ENCODE measurements around the gene PDCD7. TPM values are rescaled to one million over a fixed set of nuclear protein-coding genes. Genes with fewer than 3 reads are reported as not detected.
"Not testable (repeated sequence)": the region's sequence is repeated elsewhere in the genome, so short reads cannot be mapped to it uniquely, and the experiment has no call there.

The PDCD7 gene
- total RNA-seq, 2 experiments from 2014 or later, result 37.8 to 38.9 TPM

- H3K9me3 Mint-ChIP-seq, result no peaks in the 10 kb centered on the region
- POLR2A ChIA-PET, result no interaction called here
- H3K27ac Mint-ChIP-seq, result no peak overlapping the region
- CTCF ChIA-PET, result interaction anchor here (1.5 kb wide), 1 partner anchor 9 kb away, joined by 5 read pairs; no protein-coding TSS in a partner anchor
- no peaks in the 10 kb centered on the region for H3K27me3 Mint-ChIP-seq
- DNase-seq, result no peak
- peaks cover 21% of the 10 kb centered on the region for H3K36me3 Mint-ChIP-seq (ENCODE audit: low read depth)
- H3K4me1 Mint-ChIP-seq, result peaks cover 8% of the 10 kb centered on the region
- no peak overlapping the region for H3K4me3 Mint-ChIP-seq
Measured at GRCh38 chr15:65110676-65111292, 22.8 kb downstream of the PDCD7 start.

GRCh38 chr15:65106011-65106590 is 27.5 kb downstream of the PDCD7 start:
- no peak overlapping the region for H3K27ac Mint-ChIP-seq
- H3K36me3 Mint-ChIP-seq (ENCODE audit: low read depth), result peaks cover 23% of the 10 kb centered on the region
- H3K4me3 Mint-ChIP-seq, result no peak overlapping the region
- ChIA-PET CTCF (no interaction called here), POLR2A (no interaction called here)
- peaks cover 8% of the 10 kb centered on the region for H3K4me1 Mint-ChIP-seq
- no peak for DNase-seq
- no peaks in the 10 kb centered on the region for H3K9me3 Mint-ChIP-seq
- no peaks in the 10 kb centered on the region for H3K27me3 Mint-ChIP-seq

- no peaks in the 10 kb centered on the region for H3K27me3 Mint-ChIP-seq
- ChIA-PET POLR2A (no interaction called here), CTCF (no interaction called here)
- H3K27ac Mint-ChIP-seq, result no peak overlapping the region
- peaks cover 21% of the 10 kb centered on the region for H3K36me3 Mint-ChIP-seq (ENCODE audit: low read depth)
- no peaks in the 10 kb centered on the region for H3K9me3 Mint-ChIP-seq
- DNase-seq, result no peak
- H3K4me1 Mint-ChIP-seq, result peaks cover 6% of the 10 kb centered on the region
- H3K4me3 Mint-ChIP-seq, result no peak overlapping the region
Measured at GRCh38 chr15:65105038-65105437, 28.6 kb downstream of the PDCD7 start.

- no peak for DNase-seq
- Mint-ChIP-seq H3K27ac (no peak overlapping the region), H3K9me3 (no peaks in the 10 kb centered on the region), H3K4me3 (no peak overlapping the region), H3K36me3 (ENCODE audit: low read depth) (peaks cover 25% of the 10 kb centered on the region), H3K27me3 (no peaks in the 10 kb centered on the region), H3K4me1 (peaks cover 6% of the 10 kb centered on the region)
- CTCF ChIA-PET, result interaction anchor here (1.2 to 2.6 kb wide), 3 partner anchors 12 to 69 kb away, joined by 4 to 18 read pairs (median 4); no protein-coding TSS in a partner anchor
- POLR2A ChIA-PET, result interaction anchor here (0.9 kb wide), 1 partner anchor 113 kb away, joined by 3 read pairs; the partner anchor contains the start of gene SPG21
Measured at GRCh38 chr15:65102912-65103311, 30.7 kb downstream of the PDCD7 start.

GRCh38 chr15:65101891-65102708 is 31.5 kb downstream of the PDCD7 start:
- CTCF ChIA-PET, result interaction anchor here (0.6 to 2.6 kb wide), 13 partner anchors 8 to 880 kb away, joined by 3 to 18 read pairs (median 4); partner anchors contain the start of genes CLPX, PARP16 and PDCD7
- no peaks in the 10 kb centered on the region for H3K27me3 Mint-ChIP-seq
- H3K9me3 Mint-ChIP-seq, result no peaks in the 10 kb centered on the region
- H3K4me3 Mint-ChIP-seq, result no peak overlapping the region
- no peak for DNase-seq
- no peak overlapping the region for H3K27ac Mint-ChIP-seq
- POLR2A ChIA-PET, result no interaction called here
- peaks cover 6% of the 10 kb centered on the region for H3K4me1 Mint-ChIP-seq
- peaks cover 25% of the 10 kb centered on the region for H3K36me3 Mint-ChIP-seq (ENCODE audit: low read depth)

- Mint-ChIP-seq H3K27ac (no peak overlapping the region), H3K36me3 (ENCODE audit: low read depth) (peaks cover 25% of the 10 kb centered on the region), H3K4me1 (peaks cover 6% of the 10 kb centered on the region), H3K27me3 (no peaks in the 10 kb centered on the region), H3K4me3 (no peak overlapping the region), H3K9me3 (no peaks in the 10 kb centered on the region)
- CTCF ChIA-PET, result interaction anchor here (0.6 to 2.6 kb wide), 12 partner anchors 9 to 880 kb away, joined by 3 to 18 read pairs (median 4); partner anchors contain the start of genes CLPX, PARP16 and PDCD7
- peak; percentile 57 for DNase-seq
- POLR2A ChIA-PET, result no interaction called here
Measured at GRCh38 chr15:65101411-65101890, 32.2 kb downstream of the PDCD7 start.

- Mint-ChIP-seq H3K27ac (no peak overlapping the region), H3K9me3 (no peaks in the 10 kb centered on the region), H3K4me3 (no peak overlapping the region), H3K4me1 (no peaks in the 10 kb centered on the region), H3K27me3 (no peaks in the 10 kb centered on the region), H3K36me3 (ENCODE audit: low read depth) (peaks cover 20% of the 10 kb centered on the region)
- no peak for DNase-seq
- ChIA-PET POLR2A (no interaction called here), CTCF (interaction anchor here (1.6 kb wide), 1 partner anchor 10 kb away, joined by 5 read pairs; no protein-coding TSS in a partner anchor)
Measured at GRCh38 chr15:65100442-65100841, 33.2 kb downstream of the PDCD7 start.

- H3K36me3 Mint-ChIP-seq (ENCODE audit: low read depth), result peaks cover 17% of the 10 kb centered on the region
- H3K27ac Mint-ChIP-seq, DNase-seq, H3K4me1 Mint-ChIP-seq, H3K9me3 Mint-ChIP-seq, H3K27me3 Mint-ChIP-seq, POLR2A ChIA-PET, H3K4me3 Mint-ChIP-seq: not testable (repeated sequence)
- CTCF ChIA-PET, result interaction anchor here (0.6 kb wide), 1 partner anchor 14 kb away, joined by 3 read pairs; no protein-coding TSS in a partner anchor
Measured at GRCh38 chr15:65099801-65100200, 33.8 kb downstream of the PDCD7 start.

- no peaks in the 10 kb centered on the region for H3K27me3 Mint-ChIP-seq
- H3K4me3 Mint-ChIP-seq, result no peak overlapping the region
- no peaks in the 10 kb centered on the region for H3K4me1 Mint-ChIP-seq
- no peak overlapping the region for H3K27ac Mint-ChIP-seq
- no peak for DNase-seq
- no peaks in the 10 kb centered on the region for H3K9me3 Mint-ChIP-seq
- H3K36me3 Mint-ChIP-seq (ENCODE audit: low read depth), result peaks cover 15% of the 10 kb centered on the region
- ChIA-PET CTCF (interaction anchor here (0.6 kb wide), 1 partner anchor 15 kb away, joined by 3 read pairs; no protein-coding TSS in a partner anchor), POLR2A (no interaction called here)
Measured at GRCh38 chr15:65099336-65099735, 34.3 kb downstream of the PDCD7 start.

GRCh38 chr15:65097651-65098263 is 35.9 kb downstream of the PDCD7 start:
- Mint-ChIP-seq H3K27me3 (no peaks in the 10 kb centered on the region), H3K36me3 (ENCODE audit: low read depth) (peaks cover 12% of the 10 kb centered on the region), H3K4me3 (no peak overlapping the region), H3K27ac (no peak overlapping the region), H3K9me3 (no peaks in the 10 kb centered on the region), H3K4me1 (no peaks in the 10 kb centered on the region)
- ChIA-PET CTCF (no interaction called here), POLR2A (no interaction called here)
- DNase-seq, result no peak

- H3K9me3 Mint-ChIP-seq, result no peaks in the 10 kb centered on the region
- H3K27me3 Mint-ChIP-seq, result no peaks in the 10 kb centered on the region
- no peak overlapping the region for H3K27ac Mint-ChIP-seq
- ChIA-PET CTCF (no interaction called here), POLR2A (no interaction called here)
- no peak for DNase-seq
- no peak overlapping the region for H3K4me3 Mint-ChIP-seq
- peaks cover 12% of the 10 kb centered on the region for H3K36me3 Mint-ChIP-seq (ENCODE audit: low read depth)
- no peaks in the 10 kb centered on the region for H3K4me1 Mint-ChIP-seq
Measured at GRCh38 chr15:65096481-65097385, 36.9 kb downstream of the PDCD7 start.

GRCh38 chr15:65095747-65096104 is 37.9 kb downstream of the PDCD7 start:
- Mint-ChIP-seq H3K27me3 (no peaks in the 10 kb centered on the region), H3K4me1 (no peaks in the 10 kb centered on the region), H3K9me3 (no peaks in the 10 kb centered on the region), H3K4me3 (no peak overlapping the region), H3K27ac (no peak overlapping the region), H3K36me3 (ENCODE audit: low read depth) (peaks cover 6% of the 10 kb centered on the region)
- ChIA-PET CTCF (interaction anchor here (0.9 kb wide), 1 partner anchor 18 kb away, joined by 3 read pairs; no protein-coding TSS in a partner anchor), POLR2A (no interaction called here)
- no peak for DNase-seq
